ENCODE results near the gene MAGEA12.
"Not testable (repeated sequence)": the region's sequence is repeated elsewhere in the genome, so short reads cannot be mapped to it uniquely, and the experiment has no call there.

- not testable (repeated sequence) for TF ChIP-seq POLR2A, CTCF (IDR thresholded peaks at IDR 0.05)
Measured at GRCh38 chrX:152766562-152766961, 33.0 kb downstream of the MAGEA12 start.
